Common myeloid progenitor, CD34-positive (primary cell): Measurements from ENCODE around the gene ABLIM2.

Source experiments
- CTCF ChIA-PET: fragments of 350-600 bp; sonication (Branson Sonifier 250); formaldehyde crosslinking; loops from one replicate; lab custom pipeline; 2021; ENCODE audit warnings: antibody characterized with exemption; lab: Charles Lee
- POLR2A ChIA-PET: fragments of 350-600 bp; sonication (Branson Sonifier 250); formaldehyde crosslinking; loops from one replicate; lab custom pipeline; 2021; ENCODE audit warnings: antibody characterized with exemption; lab: Charles Lee
- DNase-seq, 3 donors: peaks; one replicate each; pipeline versions ENCODE4 v3.0.0 to v3.0.0-alpha.2; 2013
- H3K27ac ChIP-seq, 2 experiments: 1 replicate in 1 of 2; 2 replicates in 1 of 2; pipeline ENCODE4 v1.7.0; 2013; ENCODE audit warnings: inconsistent platforms in 2 of 2, low read length in 2 of 2, mild to moderate bottlenecking in 2 of 2, low read depth in 1 of 2, moderate library complexity in 1 of 2; ENCODE audit not compliant: severe bottlenecking in 2 of 2, insufficient read depth in 1 of 2, poor library complexity in 1 of 2
- H3K27me3 ChIP-seq, 5 experiments: replicated peaks in 2 of 5; 1 replicate in 3 of 5; 2 replicates in 2 of 5; pipeline versions ENCODE4 v1.6.1 to v1.7.0; 2013; ENCODE audit warnings: low read length in 4 of 5, mild to moderate bottlenecking in 2 of 5, moderate library complexity in 2 of 5, inconsistent platforms in 1 of 5; ENCODE audit not compliant: insufficient read depth in 5 of 5, control insufficient read depth in 4 of 5
- H3K36me3 ChIP-seq, 4 experiments: 1 replicate in 2 of 4; 2 replicates in 2 of 4; pipeline versions ENCODE4 v1.6.1 to v1.7.0; 2013; ENCODE audit warnings: low read length in 3 of 4, control low read depth in 1 of 4, mild to moderate bottlenecking in 1 of 4; ENCODE audit not compliant: control insufficient read depth in 4 of 4, insufficient read depth in 4 of 4
- H3K4me1 ChIP-seq, 4 experiments: 1 replicate in 3 of 4; 2 replicates in 1 of 4; pipeline versions ENCODE4 v1.6.1 to v1.7.1; 2013; ENCODE audit warnings: low read length in 3 of 4, mild to moderate bottlenecking in 3 of 4, control low read depth in 1 of 4, inconsistent platforms in 1 of 4, moderate library complexity in 1 of 4; ENCODE audit not compliant: control insufficient read depth in 4 of 4, insufficient read depth in 4 of 4; ENCODE audit errors: control extremely low read depth in 1 of 4
- H3K4me3 ChIP-seq, 7 experiments: 1 replicate in 4 of 7; 2 replicates in 3 of 7; pipeline versions ENCODE4 v1.5.1 to v1.7.0; 2013; ENCODE audit warnings: mild to moderate bottlenecking in 7 of 7, low read length in 6 of 7, moderate library complexity in 6 of 7, inconsistent platforms in 2 of 7, low read depth in 2 of 7, control low read depth in 1 of 7; ENCODE audit not compliant: insufficient read depth in 4 of 7, control insufficient read depth in 1 of 7; ENCODE audit errors: extremely low read depth in 1 of 7
- H3K9me3 ChIP-seq, 5 experiments: 1 replicate in 4 of 5; 2 replicates in 1 of 5; pipeline versions ENCODE4 v1.6.1 to v1.7.1; 2013; ENCODE audit warnings: low read length in 4 of 5, mild to moderate bottlenecking in 2 of 5, inconsistent platforms in 1 of 5, low read depth in 1 of 5, moderate library complexity in 1 of 5; ENCODE audit not compliant: control insufficient read depth in 4 of 5, insufficient read depth in 2 of 5; ENCODE audit errors: control extremely low read depth in 1 of 5
- WGBS: methylation state at CpG from one replicate; pipeline ENCODE4 v1.1.5; 2013; ENCODE audit not compliant: insufficient coverage; 5-methylcytosine and 5-hydroxymethylcytosine counted together

Gene ABLIM2

DNA sequence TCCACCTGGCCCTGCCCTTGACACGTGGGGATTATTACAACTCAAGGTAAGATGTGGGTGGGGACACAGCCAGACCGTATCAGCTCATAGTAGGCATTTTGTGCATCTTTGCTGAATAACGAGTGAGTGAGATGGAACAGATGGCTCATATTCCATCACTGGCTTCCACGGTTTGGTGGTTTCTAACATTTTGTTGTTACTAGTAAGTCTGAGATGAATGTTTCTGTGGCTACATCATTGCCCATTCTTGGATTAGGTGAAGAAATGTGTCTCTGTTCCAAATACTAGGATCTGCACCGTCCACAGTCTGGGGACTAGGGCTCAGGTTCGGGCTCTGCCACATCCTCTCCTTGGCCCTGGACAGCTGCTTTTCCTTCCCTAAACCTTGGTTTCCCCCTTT is 3.6 kb downstream of the ABLIM2 start:
- POLR2A ChIA-PET, result interaction anchor here (0.6 kb wide), 1 partner anchor 41 kb away, joined by 3 read pairs; no protein-coding TSS in a partner anchor

DNA sequence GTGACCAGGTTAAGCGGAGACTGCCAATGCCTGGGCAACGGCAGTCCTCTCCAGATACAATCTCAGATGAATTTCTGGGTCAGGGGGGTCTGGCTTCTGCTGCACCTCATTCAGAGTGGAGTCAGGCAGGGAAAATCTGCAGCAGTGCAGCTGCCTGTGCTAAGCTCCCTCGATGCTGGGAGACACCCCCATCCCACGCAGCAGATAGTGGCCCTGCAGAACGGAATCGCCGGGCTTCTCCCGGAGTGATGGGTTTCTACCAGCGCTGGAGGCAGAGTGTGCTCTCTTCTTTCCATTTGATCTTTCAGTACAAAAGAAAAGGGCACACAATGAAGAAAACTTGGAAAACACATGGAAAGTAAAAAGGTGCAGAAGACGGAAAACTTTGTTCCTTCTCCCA is 5.2 kb downstream of the ABLIM2 start:
- POLR2A ChIA-PET, result no interaction called here
- no peaks in the 10 kb centered on the region for H3K36me3 ChIP-seq
- 74% methylated on average over 9 of the region's 10 CpGs for WGBS
- H3K9me3 ChIP-seq, result no peaks in the 10 kb centered on the region
- H3K4me3 ChIP-seq, result no peak overlapping the region
- CTCF ChIA-PET, result interaction anchor here (1.0 to 1.4 kb wide), 2 partner anchors 12 to 14 kb away, joined by 4 to 5 read pairs; no protein-coding TSS in a partner anchor
- no peak for DNase-seq
- peaks cover 0 to 60% (median 20%) of the 10 kb centered on the region in 5 experiments for H3K27me3 ChIP-seq
- H3K4me1 ChIP-seq, result peaks cover 0 to 9% (median 7%) of the 10 kb centered on the region in 4 experiments
- no peak overlapping the region for H3K27ac ChIP-seq

More for the DNA sequence above, 3.6 kb downstream of the ABLIM2 start:
- H3K27me3 ChIP-seq, result peaks cover 0 to 67% (median 25%) of the 10 kb centered on the region in 5 experiments
- H3K27ac ChIP-seq, result no peak overlapping the region
- H3K4me3 ChIP-seq, result no peak overlapping the region
- CTCF ChIA-PET, result interaction anchor here (1.4 kb wide), 1 partner anchor 14 kb away, joined by 4 read pairs; no protein-coding TSS in a partner anchor
- WGBS, result 96% methylated on average over 5 of the region's 6 CpGs
- DNase-seq, result no peak
- peaks cover 0 to 18% (median 16%) of the 10 kb centered on the region in 4 experiments for H3K4me1 ChIP-seq
- no peaks in the 10 kb centered on the region for H3K9me3 ChIP-seq
- no peaks in the 10 kb centered on the region for H3K36me3 ChIP-seq

DNA sequence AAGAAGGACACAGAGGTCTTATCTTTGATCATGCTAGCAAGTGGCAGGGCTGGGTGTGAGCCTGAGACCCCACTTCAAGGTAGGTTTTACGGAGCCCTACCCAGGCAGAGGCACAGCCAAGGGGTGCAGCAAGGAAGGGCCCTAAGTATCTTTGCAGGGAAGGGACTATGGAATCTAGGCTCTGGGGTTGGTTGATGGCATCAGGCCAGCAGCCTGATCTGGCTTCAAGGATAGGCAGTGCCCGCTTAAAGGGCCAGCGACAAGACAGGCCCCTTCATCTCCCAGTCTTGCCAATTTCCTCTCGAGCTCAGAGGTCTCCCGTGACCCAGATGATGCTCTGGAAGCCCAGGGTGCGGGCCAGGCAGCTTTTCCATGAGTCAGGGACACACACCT is 5.8 kb downstream of the ABLIM2 start:
- ChIA-PET CTCF (no interaction called here), POLR2A (no interaction called here)
- Histone ChIP-seq H3K36me3 (no peaks in the 10 kb centered on the region), H3K27me3 (peaks cover 0 to 54% (median 20%) of the 10 kb centered on the region in 5 experiments), H3K4me1 (peaks cover 0 to 3% (median 1%) of the 10 kb centered on the region in 4 experiments), H3K4me3 (no peak overlapping the region), H3K27ac (no peak overlapping the region), H3K9me3 (no peaks in the 10 kb centered on the region)
- 72% methylated on average over 4 of the region's 6 CpGs for WGBS
- no peak for DNase-seq

DNA sequence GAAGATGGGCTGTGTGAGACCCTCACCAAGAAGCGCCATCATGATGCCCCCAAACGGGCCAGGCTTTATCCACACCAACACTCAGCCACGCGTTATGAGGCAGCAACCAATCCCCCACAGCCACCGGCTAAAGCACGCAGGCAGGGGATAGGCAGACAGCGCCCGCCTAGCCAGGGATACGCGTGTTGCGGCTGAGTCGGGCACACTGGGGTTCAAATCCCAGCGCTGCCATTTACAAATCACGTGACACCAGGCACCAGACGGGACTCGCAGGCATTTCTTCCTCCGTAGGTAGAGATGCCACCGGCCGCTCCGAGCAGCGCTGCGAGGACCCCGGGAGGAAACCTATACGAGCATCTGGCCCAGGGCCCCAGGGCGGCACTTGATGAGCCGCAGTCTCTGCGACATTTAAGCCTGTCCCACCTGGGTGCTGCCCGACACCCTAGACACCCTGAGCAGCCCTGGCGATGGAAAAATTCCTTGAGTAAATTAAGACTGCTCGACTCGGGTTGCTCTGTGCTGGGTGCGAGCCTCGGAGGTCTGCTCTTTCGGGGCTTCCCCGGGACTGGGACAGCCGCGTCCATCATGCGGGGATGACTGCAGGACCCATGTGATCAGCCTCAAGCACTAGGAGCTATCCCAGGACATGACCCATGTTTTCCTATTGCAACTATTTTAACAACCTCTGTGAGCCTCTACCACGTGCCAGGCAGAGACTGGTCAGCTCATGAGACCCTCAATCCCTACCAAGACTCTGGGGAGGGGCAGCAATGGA is 6.3 kb downstream of the ABLIM2 start:
- no peak overlapping the region for H3K4me3 ChIP-seq
- CTCF ChIA-PET, result no interaction called here
- H3K27me3 ChIP-seq, result peaks cover 0 to 54% (median 18%) of the 10 kb centered on the region in 5 experiments
- 94% methylated on average over 38 of the region's 39 CpGs for WGBS
- H3K36me3 ChIP-seq, result no peaks in the 10 kb centered on the region
- POLR2A ChIA-PET, result no interaction called here
- no peaks in the 10 kb centered on the region for H3K4me1 ChIP-seq
- no peaks in the 10 kb centered on the region for H3K9me3 ChIP-seq
- no peak for DNase-seq
- no peak overlapping the region for H3K27ac ChIP-seq

DNA sequence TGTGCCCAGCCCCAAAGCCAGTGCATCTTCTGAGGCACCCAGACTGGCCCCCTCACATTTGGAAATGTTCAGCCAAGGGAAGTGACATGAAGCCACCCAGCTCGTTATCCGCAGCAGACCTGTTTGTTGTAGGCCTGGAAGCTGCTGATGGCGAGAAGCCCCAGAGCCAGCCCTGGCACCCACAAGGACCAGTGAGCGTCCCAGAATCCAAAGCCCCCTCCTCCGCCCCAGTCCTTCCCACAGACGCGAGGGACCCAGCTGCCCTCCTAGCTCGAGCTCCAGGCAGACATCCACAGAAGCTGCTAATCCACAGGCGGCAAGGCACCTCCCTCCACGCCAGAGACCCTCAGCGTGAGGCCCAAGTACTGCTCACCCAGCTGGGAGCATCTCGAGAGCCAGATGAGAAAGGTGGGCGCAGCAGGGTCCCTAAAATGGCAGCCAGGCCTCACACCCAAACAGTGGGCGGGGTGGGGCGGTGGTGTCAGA is 7.4 kb downstream of the ABLIM2 start:
- Histone ChIP-seq H3K4me3 (no peak overlapping the region), H3K4me1 (no peaks in the 10 kb centered on the region), H3K36me3 (no peaks in the 10 kb centered on the region), H3K27me3 (peaks cover 0 to 46% (median 14%) of the 10 kb centered on the region in 5 experiments), H3K27ac (no peak overlapping the region), H3K9me3 (no peaks in the 10 kb centered on the region)
- DNase-seq, result no peak
- ChIA-PET POLR2A (no interaction called here), CTCF (interaction anchor here (1.3 kb wide), 1 partner anchor 19 kb away, joined by 3 read pairs; no protein-coding TSS in a partner anchor)
- 94% methylated on average over 14 of the region's 15 CpGs for WGBS

- no peak overlapping the region for H3K4me3 ChIP-seq
- H3K4me1 ChIP-seq, result no peaks in the 10 kb centered on the region
- no peaks in the 10 kb centered on the region for H3K9me3 ChIP-seq
- ChIA-PET CTCF (interaction anchor here (1.3 kb wide), 1 partner anchor 18 kb away, joined by 3 read pairs; no protein-coding TSS in a partner anchor), POLR2A (no interaction called here)
- no peaks in the 10 kb centered on the region for H3K36me3 ChIP-seq
- WGBS, result 81% methylated on average over 25 of the region's 29 CpGs
- H3K27ac ChIP-seq, result no peak overlapping the region
- peaks cover 0 to 46% (median 15%) of the 10 kb centered on the region in 5 experiments for H3K27me3 ChIP-seq
- DNase-seq, result no peak
These were observed 8.2 kb downstream of the ABLIM2 start for GRCh38 chr4:8150152-8151090.
